Neutrophil (primary cell): Measurements from ENCODE around the gene TP73.

Source experiments
- H3K27ac ChIP-seq: fragments of 200-600 bp; sonication (generic); 2 replicates; pipeline ENCODE4 v1.5.1; 2016; ENCODE audit warnings: mild to moderate bottlenecking, moderate library complexity
- H3K27me3 ChIP-seq: fragments of 200-600 bp; sonication (generic); 2 replicates; pipeline ENCODE4 v1.6.0; 2016; ENCODE audit warnings: mild to moderate bottlenecking
- H3K36me3 ChIP-seq: fragments of 200-600 bp; sonication (generic); 2 replicates; pipeline ENCODE4 v1.5.1; 2017
- H3K4me1 ChIP-seq, 2 experiments: fragments of 200-600 bp in 1 of 2; sonication (generic) in 1 of 2; 1 replicate in 1 of 2; 2 replicates in 1 of 2; pipeline versions ENCODE4 v1.5.1 to v1.6.1; 2013 to 2016; ENCODE audit warnings: low read depth in 1 of 2, low read length in 1 of 2, mild to moderate bottlenecking in 1 of 2, moderate library complexity in 1 of 2; ENCODE audit not compliant: control insufficient read depth in 1 of 2, insufficient read depth in 1 of 2
- H3K4me3 ChIP-seq, 2 experiments: fragments of 200-600 bp in 1 of 2; sonication (generic) in 1 of 2; 1 replicate in 1 of 2; 2 replicates in 1 of 2; pipeline ENCODE4 v1.5.1; 2013 to 2016; ENCODE audit warnings: low read depth in 1 of 2, low read length in 1 of 2, mild to moderate bottlenecking in 1 of 2, moderate library complexity in 1 of 2
- H3K9me3 ChIP-seq: fragments of 200-600 bp; sonication (generic); 2 replicates; pipeline ENCODE4 v1.5.1; 2016
- TF ChIP-seq, protein P1 (sequence below): fragments of 200-600 bp; sonication (generic); IDR thresholded peaks from 2 replicates; pipeline ENCODE4 v1.5.1; 2016; ENCODE audit warnings: antibody characterized with exemption

The TP73 gene

DNA sequence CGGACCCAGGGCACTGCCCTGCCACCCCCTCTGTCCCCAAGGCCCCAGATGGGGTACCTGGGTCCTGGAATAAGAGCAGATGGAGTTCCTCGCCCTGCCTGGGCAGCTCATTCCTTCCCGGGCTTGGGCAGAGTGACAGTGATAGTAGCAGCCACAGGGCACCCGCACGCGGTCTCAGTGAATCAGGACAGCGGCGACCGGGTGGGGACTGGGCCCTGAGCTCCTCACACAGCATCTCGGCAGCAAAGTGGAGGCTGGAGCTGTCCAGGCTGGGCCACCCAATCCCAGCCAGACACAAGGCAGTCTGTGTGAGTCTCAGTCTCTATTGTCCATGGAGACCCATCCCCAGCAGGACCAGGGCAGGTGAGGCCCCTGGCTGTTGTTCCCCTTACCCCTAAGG lies 62.5 kb downstream of the TP73 start:
- Histone ChIP-seq H3K4me3 (no peak overlapping the region), H3K4me1 (peaks cover 0 to 6% of the 10 kb centered on the region in 2 experiments), H3K27me3 (peaks cover 50% of the 10 kb centered on the region), H3K9me3 (no peaks in the 10 kb centered on the region), H3K36me3 (no peaks in the 10 kb centered on the region), H3K27ac (no peak overlapping the region)
- TF ChIP-seq, protein P1, sequence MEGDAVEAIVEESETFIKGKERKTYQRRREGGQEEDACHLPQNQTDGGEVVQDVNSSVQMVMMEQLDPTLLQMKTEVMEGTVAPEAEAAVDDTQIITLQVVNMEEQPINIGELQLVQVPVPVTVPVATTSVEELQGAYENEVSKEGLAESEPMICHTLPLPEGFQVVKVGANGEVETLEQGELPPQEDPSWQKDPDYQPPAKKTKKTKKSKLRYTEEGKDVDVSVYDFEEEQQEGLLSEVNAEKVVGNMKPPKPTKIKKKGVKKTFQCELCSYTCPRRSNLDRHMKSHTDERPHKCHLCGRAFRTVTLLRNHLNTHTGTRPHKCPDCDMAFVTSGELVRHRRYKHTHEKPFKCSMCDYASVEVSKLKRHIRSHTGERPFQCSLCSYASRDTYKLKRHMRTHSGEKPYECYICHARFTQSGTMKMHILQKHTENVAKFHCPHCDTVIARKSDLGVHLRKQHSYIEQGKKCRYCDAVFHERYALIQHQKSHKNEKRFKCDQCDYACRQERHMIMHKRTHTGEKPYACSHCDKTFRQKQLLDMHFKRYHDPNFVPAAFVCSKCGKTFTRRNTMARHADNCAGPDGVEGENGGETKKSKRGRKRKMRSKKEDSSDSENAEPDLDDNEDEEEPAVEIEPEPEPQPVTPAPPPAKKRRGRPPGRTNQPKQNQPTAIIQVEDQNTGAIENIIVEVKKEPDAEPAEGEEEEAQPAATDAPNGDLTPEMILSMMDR, result no peak

DNA sequence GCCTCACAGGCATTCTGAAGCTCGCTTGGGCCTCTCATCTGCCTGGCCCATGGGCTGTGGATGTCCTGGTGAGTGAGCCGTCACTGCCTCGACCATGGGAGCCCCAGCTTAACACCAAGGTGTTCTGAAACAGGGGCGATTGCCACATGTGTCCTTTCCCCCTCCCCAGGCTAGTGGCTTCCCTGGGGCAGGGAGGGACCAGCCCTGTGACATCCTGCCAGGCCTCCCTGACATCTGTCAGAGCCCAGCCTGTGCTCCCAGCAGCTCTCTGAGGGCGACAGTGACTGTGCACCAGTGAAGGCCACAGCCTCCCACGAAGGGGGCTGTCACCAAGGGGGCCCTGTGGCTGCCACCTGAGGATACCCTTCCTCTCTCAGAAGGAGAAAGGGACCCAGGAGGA lies 64.0 kb downstream of the TP73 start:
- Histone ChIP-seq H3K27ac (no peak overlapping the region), H3K36me3 (no peaks in the 10 kb centered on the region), H3K27me3 (peaks cover 43% of the 10 kb centered on the region), H3K4me3 (no peak overlapping the region), H3K9me3 (no peaks in the 10 kb centered on the region), H3K4me1 (peaks cover 0 to 9% of the 10 kb centered on the region in 2 experiments)
- TF ChIP-seq, protein P1, result no peak

DNA sequence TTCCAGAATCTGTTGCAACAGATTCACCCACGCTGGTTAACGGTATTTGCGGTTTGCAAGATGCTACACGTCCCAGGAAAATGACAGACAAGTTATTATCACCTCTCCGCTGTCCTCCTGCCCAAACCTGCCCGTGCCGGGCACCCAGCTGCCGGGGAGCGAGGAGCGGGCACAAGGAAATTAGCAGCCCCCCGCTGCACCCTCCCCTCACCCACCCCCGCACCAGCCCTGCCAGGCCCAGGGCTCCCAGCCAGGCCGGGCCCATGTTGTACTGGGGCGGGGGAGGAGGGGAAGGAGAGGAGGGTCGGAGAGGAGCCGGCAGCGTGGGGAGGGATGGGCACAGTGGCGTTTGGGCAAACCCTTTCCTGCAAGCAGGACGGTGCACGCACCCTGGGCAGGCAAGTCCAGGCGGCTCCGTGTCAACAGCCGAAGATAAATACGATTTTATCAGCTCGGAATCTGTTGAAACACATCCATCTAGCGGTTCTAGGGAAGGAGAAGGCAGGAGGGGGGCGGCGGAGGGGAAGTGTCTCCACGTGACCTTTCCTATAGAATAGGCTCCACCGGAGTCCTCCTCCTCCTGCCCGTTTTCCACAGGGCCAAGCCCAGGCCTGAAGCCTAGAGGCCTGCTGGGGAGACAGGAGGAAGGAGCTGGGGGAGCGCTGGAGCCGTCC lies 64.9 kb downstream of the TP73 start:
- Histone ChIP-seq H3K9me3 (no peaks in the 10 kb centered on the region), H3K27me3 (peaks cover 37% of the 10 kb centered on the region), H3K36me3 (no peaks in the 10 kb centered on the region), H3K4me3 (no peak overlapping the region), H3K4me1 (peaks cover 0 to 9% of the 10 kb centered on the region in 2 experiments), H3K27ac (no peak overlapping the region)
- TF ChIP-seq, protein P1, result no peak

DNA sequence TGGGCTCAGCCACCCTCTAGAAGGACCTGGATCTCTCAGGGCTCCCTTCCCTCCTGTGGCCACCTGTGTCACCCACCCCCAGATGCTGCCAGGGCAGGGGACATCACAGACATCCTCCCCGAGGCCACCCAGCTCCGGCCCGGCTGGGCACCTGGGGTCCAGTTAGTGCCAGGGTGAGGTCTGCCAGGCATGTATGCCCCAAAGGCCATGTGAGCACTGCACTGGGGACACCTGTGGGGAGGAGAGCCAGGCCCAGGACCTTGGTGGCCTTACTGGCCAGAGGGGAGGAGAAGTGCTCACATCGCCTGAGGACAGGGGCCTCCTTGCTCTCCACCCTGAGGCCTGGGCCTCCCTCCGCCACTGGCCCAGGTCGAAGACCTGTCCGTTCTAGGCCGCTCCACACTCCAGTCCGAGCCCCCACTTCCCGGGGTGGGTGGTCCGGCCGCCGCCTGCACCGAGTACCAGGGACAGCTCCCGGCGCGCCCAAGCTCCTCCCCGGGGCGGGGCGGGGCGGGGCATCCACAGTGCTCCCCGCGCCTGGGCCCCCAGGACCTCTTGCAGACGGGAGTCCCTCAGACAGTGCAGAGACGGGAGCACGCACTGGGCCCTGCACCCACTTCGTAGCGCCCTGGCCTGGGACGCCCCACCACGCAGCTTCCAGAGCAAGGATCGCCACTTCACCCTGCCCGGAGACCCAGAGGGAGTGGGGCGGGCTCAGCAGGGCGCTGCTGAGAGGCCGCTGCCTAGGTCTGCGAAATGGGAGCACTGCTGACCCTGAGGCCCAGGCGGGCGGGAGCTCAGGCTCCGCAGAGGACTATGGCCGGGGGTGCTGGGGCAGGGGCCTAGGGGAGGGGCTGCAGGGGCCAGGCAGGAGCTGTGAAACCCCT lies 65.6 kb downstream of the TP73 start:
- H3K4me1 ChIP-seq, result peaks cover 0 to 9% of the 10 kb centered on the region in 2 experiments
- H3K27ac ChIP-seq, result no peak overlapping the region

DNA sequence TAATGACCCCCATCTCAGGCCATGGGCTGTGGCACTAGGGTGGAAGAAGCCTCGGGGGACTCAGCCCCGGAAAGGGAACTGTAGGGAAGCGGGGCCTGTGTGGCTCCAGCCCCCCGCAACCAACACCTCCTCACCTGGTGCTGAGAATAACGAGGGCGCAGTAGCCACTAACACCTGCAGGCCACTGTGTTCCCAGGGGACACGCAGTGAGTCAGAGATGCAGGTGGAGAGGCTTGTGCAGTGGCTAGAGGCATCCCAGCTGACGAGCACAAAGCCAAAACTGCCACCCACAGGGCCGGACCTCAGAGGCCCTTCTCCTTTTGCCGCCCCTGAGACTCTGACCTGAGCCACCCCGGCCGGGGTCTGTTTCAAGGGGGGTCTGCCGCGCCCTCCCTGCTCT lies 66.4 kb downstream of the TP73 start:
- Histone ChIP-seq H3K9me3 (no peaks in the 10 kb centered on the region), H3K4me1 (peaks cover 0 to 9% of the 10 kb centered on the region in 2 experiments), H3K27me3 (peaks cover 37% of the 10 kb centered on the region), H3K27ac (no peak overlapping the region), H3K36me3 (no peaks in the 10 kb centered on the region), H3K4me3 (no peak overlapping the region)
- TF ChIP-seq, protein P1, result no peak

More for the DNA sequence above, 65.6 kb downstream of the TP73 start:
- Histone ChIP-seq H3K36me3 (no peaks in the 10 kb centered on the region), H3K27me3 (peaks cover 37% of the 10 kb centered on the region), H3K9me3 (no peaks in the 10 kb centered on the region), H3K4me3 (no peak overlapping the region)
- TF ChIP-seq, protein P1, result no peak
